ENCODE data around the gene HLA-DRB1.
"Not testable (repeated sequence)": the region's sequence is repeated elsewhere in the genome, so short reads cannot be mapped to it uniquely, and the experiment has no call there.

The HLA-DRB1 gene

DNA sequence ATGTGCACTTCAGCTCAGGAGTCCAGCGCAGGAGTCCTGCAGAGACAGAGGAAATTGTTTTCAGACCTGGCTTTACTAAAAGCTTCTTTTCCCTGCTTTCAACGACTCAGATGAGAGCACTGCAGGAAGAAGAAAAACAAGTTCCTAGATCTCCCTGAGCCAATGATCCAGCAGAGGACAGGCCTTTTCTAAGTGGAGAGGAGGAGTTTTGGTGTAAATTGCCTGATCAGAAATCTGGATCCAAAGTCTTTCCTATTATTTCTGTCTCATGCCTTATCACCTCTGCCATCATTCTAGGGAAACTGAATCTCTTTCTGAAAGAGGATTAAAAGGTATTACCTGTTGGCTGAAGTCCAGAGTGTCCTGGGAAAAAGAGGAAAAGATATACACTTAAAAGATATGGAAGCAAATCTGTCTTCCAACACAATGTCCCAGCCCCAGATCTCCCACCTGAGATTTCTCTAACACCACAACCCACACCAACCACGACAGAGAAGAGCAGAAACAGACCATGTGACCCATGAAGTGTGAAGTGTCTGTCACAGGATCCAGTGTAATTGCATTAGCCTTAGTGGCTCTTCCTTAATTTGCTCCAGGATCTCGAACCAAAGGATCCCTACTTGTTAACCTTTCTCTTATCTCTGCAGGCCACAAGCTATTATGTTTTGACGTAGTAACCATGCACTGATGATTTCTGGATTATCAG, 36.5 kb downstream of the HLA-DRB1 start:
- Histone ChIP-seq H3K9me3 (ENCODE audit: control insufficient read depth, low read length) (no peaks in the 10 kb centered on the region), H2AFZ (ENCODE audit: low read depth, low read length) (no peak overlapping the region), H3K36me3 (ENCODE audit: control insufficient read depth in 1 of 2, insufficient read depth in 2 of 2, low read depth in 1 of 2, low read length in 2 of 2) (no peaks in the 10 kb centered on the region), H3K79me1 (replicated peaks; ENCODE audit: low read length, poor library complexity, severe bottlenecking) (no peaks in the 10 kb centered on the region), H3K4me3 (ENCODE audit: insufficient read depth in 1 of 2, low read depth in 1 of 2, low read length in 2 of 2) (no peak overlapping the region), H3K23ac (ENCODE audit: low read length in 2 of 2) (no peak overlapping the region), H3K14ac (ENCODE audit: low read length in 2 of 2) (no peak overlapping the region), H3K27me3 (ENCODE audit: control insufficient read depth in 1 of 2, insufficient read depth in 1 of 2, low read length in 2 of 2) (no peaks in the 10 kb centered on the region), H2BK15ac (ENCODE audit: low read depth, poor library complexity, severe bottlenecking) (no peak overlapping the region), H3K4me2 (ENCODE audit: low read length, poor library complexity, severe bottlenecking) (no peak overlapping the region), H3K27ac (ENCODE audit: low read length, poor library complexity, severe bottlenecking) (no peak overlapping the region), H4K8ac (ENCODE audit: low read length) (no peak overlapping the region), H3K9ac (ENCODE audit: low read length) (no peak overlapping the region), H2BK12ac (ENCODE audit: low read length in 2 of 2) (no peak overlapping the region), H4K91ac (ENCODE audit: low read length) (no peak overlapping the region), H2BK5ac (ENCODE audit: low read depth, low read length, poor library complexity, severe bottlenecking) (no peak overlapping the region), H2AK5ac (ENCODE audit: low read length, severe bottlenecking) (no peak overlapping the region), H3K4ac (ENCODE audit: low read depth in 1 of 2, low read length in 2 of 2) (no peak overlapping the region), H3K4me1 (ENCODE audit: control insufficient read depth, insufficient read depth, low read depth, low read length) (no peaks in the 10 kb centered on the region), H3K18ac (ENCODE audit: low read depth in 1 of 2, low read length in 2 of 2) (no peak overlapping the region), H2BK120ac (ENCODE audit: low read depth, low read length) (no peak overlapping the region)
- 23% methylated on average over 1 of the region's 5 CpGs for WGBS
- no peak for DNase-seq

DNA sequence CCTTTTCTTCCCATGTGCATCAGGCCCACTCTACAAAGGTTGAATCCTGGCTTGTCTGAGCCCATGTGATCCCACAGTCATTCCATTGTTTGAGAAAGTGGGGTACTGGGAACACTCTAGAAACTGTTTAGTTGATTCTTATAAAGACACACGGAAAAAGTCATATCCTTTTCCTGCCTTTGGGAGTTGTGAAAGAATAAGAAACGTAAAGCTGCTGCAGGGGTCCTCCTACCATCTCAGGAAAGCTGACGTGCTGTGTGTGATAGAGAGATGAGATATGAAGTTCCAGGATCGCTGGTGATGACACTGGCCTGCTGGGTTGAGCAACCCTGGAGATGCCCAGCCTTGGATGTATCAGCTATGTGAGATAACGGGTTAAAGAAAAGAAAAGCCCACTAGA, 38.2 kb downstream of the HLA-DRB1 start:
- H3K4me3 ChIP-seq (ENCODE audit: insufficient read depth in 1 of 2, low read depth in 1 of 2, low read length in 2 of 2), result no peak overlapping the region
- 37% methylated on average over 5 of the region's 5 CpGs for WGBS

DNA sequence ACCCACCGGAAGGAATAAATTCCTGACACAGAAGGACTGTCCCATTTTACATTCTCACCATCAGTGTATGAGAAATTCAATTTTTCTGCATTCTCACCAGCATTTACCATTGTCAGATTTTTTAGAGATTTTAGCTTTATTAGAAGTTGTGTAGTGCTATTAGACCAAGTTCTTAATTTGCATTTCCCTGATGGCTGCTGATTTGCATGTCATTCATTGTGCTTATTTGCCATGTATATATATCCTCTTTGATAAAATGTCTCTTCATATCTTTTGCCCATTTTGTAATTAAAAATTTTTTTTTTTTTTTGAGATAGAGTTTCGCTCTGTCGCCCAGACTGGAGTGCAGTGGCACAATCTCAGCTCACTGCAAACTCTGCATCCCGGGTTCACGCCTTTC, 49.8 kb downstream of the HLA-DRB1 start:
- no CpG with 5 or more reads among the region's 5 CpGs for WGBS
- Histone ChIP-seq H2BK5ac (ENCODE audit: low read depth, low read length, poor library complexity, severe bottlenecking) (no peak overlapping the region), H4K91ac (ENCODE audit: low read length) (no peak overlapping the region), H3K27me3 (ENCODE audit: control insufficient read depth in 1 of 2, insufficient read depth in 1 of 2, low read length in 2 of 2) (no peaks in the 10 kb centered on the region), H3K18ac (ENCODE audit: low read depth in 1 of 2, low read length in 2 of 2) (no peak overlapping the region), H2AFZ (ENCODE audit: low read depth, low read length) (no peak overlapping the region), H4K8ac (ENCODE audit: low read length) (no peak overlapping the region), H2BK120ac (ENCODE audit: low read depth, low read length) (no peak overlapping the region), H2AK5ac (ENCODE audit: low read length, severe bottlenecking) (no peak overlapping the region), H3K14ac (ENCODE audit: low read length in 2 of 2) (no peak overlapping the region), H3K79me1 (replicated peaks; ENCODE audit: low read length, poor library complexity, severe bottlenecking) (no peaks in the 10 kb centered on the region), H3K4me2 (ENCODE audit: low read length, poor library complexity, severe bottlenecking) (no peak overlapping the region), H3K27ac (ENCODE audit: low read length, poor library complexity, severe bottlenecking) (no peak overlapping the region), H3K23ac (ENCODE audit: low read length in 2 of 2) (no peak overlapping the region), H3K4ac (ENCODE audit: low read depth in 1 of 2, low read length in 2 of 2) (no peak overlapping the region), H3K9ac (ENCODE audit: low read length) (no peak overlapping the region), H3K4me1 (ENCODE audit: control insufficient read depth, insufficient read depth, low read depth, low read length) (no peaks in the 10 kb centered on the region), H2BK12ac (ENCODE audit: low read length in 2 of 2) (no peak overlapping the region), H2BK15ac (ENCODE audit: low read depth, poor library complexity, severe bottlenecking) (no peak overlapping the region), H3K36me3 (ENCODE audit: control insufficient read depth in 1 of 2, insufficient read depth in 2 of 2, low read depth in 1 of 2, low read length in 2 of 2) (no peaks in the 10 kb centered on the region), H3K4me3 (ENCODE audit: insufficient read depth in 1 of 2, low read depth in 1 of 2, low read length in 2 of 2) (no peak overlapping the region), H3K9me3 (ENCODE audit: control insufficient read depth, low read length) (no peaks in the 10 kb centered on the region)
- DNase-seq, result no peak

More for the DNA sequence above, 38.2 kb downstream of the HLA-DRB1 start:
- Histone ChIP-seq H2AK5ac (ENCODE audit: low read length, severe bottlenecking) (no peak overlapping the region), H3K27ac (ENCODE audit: low read length, poor library complexity, severe bottlenecking) (no peak overlapping the region), H4K8ac (ENCODE audit: low read length) (no peak overlapping the region), H3K14ac (ENCODE audit: low read length in 2 of 2) (no peak overlapping the region), H3K18ac (ENCODE audit: low read depth in 1 of 2, low read length in 2 of 2) (no peak overlapping the region), H3K27me3 (ENCODE audit: control insufficient read depth in 1 of 2, insufficient read depth in 1 of 2, low read length in 2 of 2) (no peaks in the 10 kb centered on the region), H2AFZ (ENCODE audit: low read depth, low read length) (no peak overlapping the region), H3K9ac (ENCODE audit: low read length) (no peak overlapping the region), H3K9me3 (ENCODE audit: control insufficient read depth, low read length) (no peaks in the 10 kb centered on the region), H2BK15ac (ENCODE audit: low read depth, poor library complexity, severe bottlenecking) (no peak overlapping the region), H3K4me2 (ENCODE audit: low read length, poor library complexity, severe bottlenecking) (no peak overlapping the region), H3K4ac (ENCODE audit: low read depth in 1 of 2, low read length in 2 of 2) (no peak overlapping the region), H2BK5ac (ENCODE audit: low read depth, low read length, poor library complexity, severe bottlenecking) (no peak overlapping the region), H3K36me3 (ENCODE audit: control insufficient read depth in 1 of 2, insufficient read depth in 2 of 2, low read depth in 1 of 2, low read length in 2 of 2) (no peaks in the 10 kb centered on the region), H2BK12ac (ENCODE audit: low read length in 2 of 2) (no peak overlapping the region), H3K4me1 (ENCODE audit: control insufficient read depth, insufficient read depth, low read depth, low read length) (no peaks in the 10 kb centered on the region), H3K23ac (ENCODE audit: low read length in 2 of 2) (no peak overlapping the region), H2BK120ac (ENCODE audit: low read depth, low read length) (no peak overlapping the region), H4K91ac (ENCODE audit: low read length) (no peak overlapping the region), H3K79me1 (replicated peaks; ENCODE audit: low read length, poor library complexity, severe bottlenecking) (no peaks in the 10 kb centered on the region)
- no peak for DNase-seq

DNA sequence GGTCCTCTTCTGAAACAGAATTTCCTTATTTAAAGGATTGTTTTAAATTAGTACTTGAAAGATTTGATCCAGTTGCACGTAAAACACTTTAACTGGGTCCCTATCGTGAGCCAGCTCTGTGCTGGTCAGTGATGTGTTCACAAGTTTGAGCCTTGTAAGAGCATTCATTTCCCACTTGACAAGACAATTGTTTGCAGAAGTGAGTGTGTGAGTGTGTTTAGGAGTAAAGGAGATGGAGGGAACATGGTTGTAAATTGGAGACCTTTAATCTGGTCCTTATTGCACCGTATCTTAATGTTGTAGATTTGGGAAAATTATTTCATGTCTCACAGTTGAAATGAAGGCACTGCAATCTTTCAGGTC, 59.2 kb downstream of the HLA-DRB1 start:
- H3K4me2 ChIP-seq (ENCODE audit: low read length, poor library complexity, severe bottlenecking); H3K36me3 ChIP-seq (ENCODE audit: control insufficient read depth in 1 of 2, insufficient read depth in 2 of 2, low read depth in 1 of 2, low read length in 2 of 2); H3K4ac ChIP-seq (ENCODE audit: low read depth in 1 of 2, low read length in 2 of 2); H3K14ac ChIP-seq (ENCODE audit: low read length in 2 of 2); H2BK12ac ChIP-seq (ENCODE audit: low read length in 2 of 2); H3K18ac ChIP-seq (ENCODE audit: low read depth in 1 of 2, low read length in 2 of 2); H4K91ac ChIP-seq (ENCODE audit: low read length); H3K9me3 ChIP-seq (ENCODE audit: control insufficient read depth, low read length); H2BK120ac ChIP-seq (ENCODE audit: low read depth, low read length); H2AK5ac ChIP-seq (ENCODE audit: low read length, severe bottlenecking); H3K27me3 ChIP-seq (ENCODE audit: control insufficient read depth in 1 of 2, insufficient read depth in 1 of 2, low read length in 2 of 2); H3K27ac ChIP-seq (ENCODE audit: low read length, poor library complexity, severe bottlenecking); H3K23ac ChIP-seq (ENCODE audit: low read length in 2 of 2); DNase-seq; H3K79me1 ChIP-seq (replicated peaks; ENCODE audit: low read length, poor library complexity, severe bottlenecking); H3K4me3 ChIP-seq (ENCODE audit: insufficient read depth in 1 of 2, low read depth in 1 of 2, low read length in 2 of 2); H3K9ac ChIP-seq (ENCODE audit: low read length); H4K8ac ChIP-seq (ENCODE audit: low read length); H2AFZ ChIP-seq (ENCODE audit: low read depth, low read length); H3K4me1 ChIP-seq (ENCODE audit: control insufficient read depth, insufficient read depth, low read depth, low read length); H2BK5ac ChIP-seq (ENCODE audit: low read depth, low read length, poor library complexity, severe bottlenecking); H2BK15ac ChIP-seq (ENCODE audit: low read depth, poor library complexity, severe bottlenecking): not testable (repeated sequence)
- WGBS, result 0% methylated on average over 3 of the region's 3 CpGs
